ENCODE data around the gene NOTCH1.

Gene NOTCH1

DNA sequence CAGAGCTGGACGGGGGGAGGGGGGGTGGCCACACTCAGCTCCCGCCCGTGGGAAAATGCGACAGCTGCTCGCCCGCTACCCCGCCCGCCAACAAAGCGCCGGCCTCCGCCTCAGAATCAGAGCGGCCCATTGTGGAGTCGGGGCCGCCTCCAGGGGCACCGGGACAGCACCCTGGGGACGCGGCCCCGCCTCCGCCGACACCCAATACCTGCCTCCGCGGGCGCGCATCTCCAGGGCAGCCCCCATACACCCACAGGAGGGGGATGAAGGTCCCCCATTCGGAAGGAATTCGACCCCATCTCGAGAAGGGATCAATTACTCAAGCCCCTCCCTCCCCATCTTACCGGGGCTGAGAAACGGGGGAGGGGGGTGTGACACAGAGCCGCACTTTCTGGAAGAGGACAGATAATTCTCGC, 1.3 kb downstream of the NOTCH1 start:
- DNase-seq: no peak

DNA sequence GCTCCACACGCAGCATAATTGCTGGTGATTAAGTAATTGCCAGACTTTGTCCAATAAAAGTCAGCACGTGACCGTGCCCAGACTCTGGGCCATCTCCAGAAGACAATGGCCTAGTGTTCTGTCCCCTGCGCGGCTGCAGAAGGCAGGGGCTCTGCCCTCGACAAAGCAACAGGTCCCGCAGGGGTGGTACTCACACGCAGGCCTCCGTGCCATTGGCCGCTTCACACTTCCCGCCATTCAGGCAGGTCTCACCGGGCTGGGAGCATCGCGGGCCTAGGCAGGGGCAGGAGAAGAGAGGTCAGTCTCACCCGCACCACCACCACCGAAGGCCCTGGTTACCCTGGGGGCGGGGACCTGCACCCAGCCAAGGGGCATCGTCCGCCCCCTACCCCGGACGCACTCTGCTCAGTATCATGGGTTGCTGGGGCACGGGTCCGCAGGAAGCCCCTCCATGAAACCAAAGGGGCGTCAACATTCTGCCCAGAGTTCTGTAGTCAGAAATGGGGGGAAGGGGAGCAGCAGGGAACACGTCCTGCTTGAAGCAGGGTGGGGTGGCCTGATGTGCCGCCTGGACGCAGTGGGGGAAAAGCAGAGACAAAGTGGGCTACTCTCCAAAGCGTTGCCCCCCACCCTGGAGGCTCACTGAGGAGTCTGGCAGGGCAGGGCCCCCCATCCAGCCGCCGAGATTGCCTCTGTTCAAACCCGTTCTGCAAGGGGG, 1.9 kb downstream of the NOTCH1 start:
- DNase-seq: no peak

DNA sequence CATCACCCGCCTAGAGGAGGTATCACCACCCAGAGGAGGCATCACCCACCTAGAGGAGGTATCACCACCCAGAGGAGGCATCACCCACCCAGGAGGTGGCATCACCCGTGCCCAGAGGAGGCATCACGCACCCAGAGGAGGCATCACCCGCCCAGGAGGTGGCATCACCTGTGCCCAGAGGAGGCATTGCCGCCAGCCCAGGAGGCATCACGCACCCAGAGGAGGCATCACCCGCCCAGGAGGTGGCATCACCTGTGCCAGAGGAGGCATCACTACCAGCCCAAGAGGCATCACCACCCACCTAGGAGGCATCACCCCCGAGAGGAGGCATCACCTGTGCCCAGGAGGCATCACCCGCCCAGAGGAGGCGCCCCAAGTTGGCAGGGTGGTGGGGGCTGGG, 2.6 kb downstream of the NOTCH1 start:
- no peak for DNase-seq

DNA sequence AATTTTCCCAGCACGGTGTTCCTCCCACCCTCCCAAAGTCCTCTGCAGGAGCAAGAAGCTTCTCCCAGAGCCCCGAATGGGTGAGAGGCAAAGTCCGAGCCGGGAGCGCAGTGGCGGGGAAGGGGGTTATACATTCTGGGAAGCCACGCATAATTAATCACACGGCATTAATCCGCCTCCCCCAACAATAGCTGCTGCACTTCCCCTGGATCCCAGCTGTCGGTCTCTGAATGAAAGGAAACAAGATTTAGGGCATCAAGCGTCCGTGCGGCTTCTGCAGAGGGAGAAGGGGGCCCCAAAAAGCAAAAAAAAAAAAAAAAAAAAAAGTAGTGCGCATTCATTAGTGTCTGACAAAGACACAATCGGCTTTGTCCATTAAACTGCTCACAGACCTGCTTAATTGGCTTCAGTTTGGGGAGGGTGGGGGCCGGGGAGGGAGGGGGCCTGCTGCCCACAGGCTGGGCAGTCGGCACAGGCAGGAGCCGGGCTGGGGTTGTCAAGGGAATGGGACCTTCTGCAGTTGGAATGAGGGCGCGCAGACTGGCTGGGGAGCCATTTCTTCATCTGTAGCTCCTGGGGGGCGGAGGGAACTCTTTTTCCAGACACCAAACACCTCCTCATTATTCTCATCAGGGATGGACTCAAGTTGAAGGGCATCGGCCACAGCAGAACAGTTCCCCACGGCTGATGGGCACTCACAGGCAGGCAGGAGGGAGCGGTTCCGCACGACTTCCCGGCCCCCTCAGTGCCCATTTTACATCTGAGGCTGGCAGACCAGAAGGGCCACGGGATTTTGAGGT, 3.4 kb downstream of the NOTCH1 start:
- no peak for DNase-seq

DNA sequence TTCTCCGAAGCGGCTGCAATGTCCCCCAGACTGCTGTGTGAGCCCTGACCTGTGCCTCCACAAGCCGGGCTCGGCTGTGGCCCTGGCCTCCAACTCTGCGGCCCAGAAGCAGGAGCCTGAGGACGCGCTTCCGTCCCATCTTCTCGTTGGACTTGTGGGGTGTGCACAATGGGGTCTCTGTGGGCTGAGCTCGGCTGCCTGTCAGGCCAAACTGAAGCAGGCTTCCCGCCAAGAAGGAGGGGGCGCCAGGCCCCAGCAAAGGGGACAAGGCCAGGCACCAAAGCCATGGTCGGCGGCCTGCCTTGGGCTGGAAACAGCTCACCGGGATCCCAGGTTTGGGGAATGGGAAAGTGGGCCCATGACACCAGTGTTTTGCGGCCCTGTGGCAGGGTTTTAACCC, 4.1 kb downstream of the NOTCH1 start:
- no peak for DNase-seq

DNA sequence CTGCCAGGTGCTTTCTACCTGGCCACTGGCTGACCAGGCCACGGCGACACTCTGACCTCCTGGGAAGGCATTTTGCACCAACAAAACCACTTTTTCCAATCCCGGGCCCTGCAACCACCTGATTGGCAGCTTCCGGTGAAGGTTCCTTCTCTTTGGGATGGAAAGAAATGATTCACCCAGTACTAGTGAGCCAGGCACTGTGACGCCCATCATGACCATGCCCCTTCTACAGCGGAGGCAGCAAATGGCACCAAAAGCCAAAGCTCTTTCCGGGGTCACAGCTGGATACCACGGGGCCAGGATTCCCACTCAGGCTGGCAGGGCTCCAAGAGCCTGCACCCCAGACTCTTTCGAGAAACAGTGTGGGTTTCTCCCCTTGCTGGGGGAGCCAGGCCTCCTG, 4.7 kb downstream of the NOTCH1 start:
- DNase-seq: no peak

DNA sequence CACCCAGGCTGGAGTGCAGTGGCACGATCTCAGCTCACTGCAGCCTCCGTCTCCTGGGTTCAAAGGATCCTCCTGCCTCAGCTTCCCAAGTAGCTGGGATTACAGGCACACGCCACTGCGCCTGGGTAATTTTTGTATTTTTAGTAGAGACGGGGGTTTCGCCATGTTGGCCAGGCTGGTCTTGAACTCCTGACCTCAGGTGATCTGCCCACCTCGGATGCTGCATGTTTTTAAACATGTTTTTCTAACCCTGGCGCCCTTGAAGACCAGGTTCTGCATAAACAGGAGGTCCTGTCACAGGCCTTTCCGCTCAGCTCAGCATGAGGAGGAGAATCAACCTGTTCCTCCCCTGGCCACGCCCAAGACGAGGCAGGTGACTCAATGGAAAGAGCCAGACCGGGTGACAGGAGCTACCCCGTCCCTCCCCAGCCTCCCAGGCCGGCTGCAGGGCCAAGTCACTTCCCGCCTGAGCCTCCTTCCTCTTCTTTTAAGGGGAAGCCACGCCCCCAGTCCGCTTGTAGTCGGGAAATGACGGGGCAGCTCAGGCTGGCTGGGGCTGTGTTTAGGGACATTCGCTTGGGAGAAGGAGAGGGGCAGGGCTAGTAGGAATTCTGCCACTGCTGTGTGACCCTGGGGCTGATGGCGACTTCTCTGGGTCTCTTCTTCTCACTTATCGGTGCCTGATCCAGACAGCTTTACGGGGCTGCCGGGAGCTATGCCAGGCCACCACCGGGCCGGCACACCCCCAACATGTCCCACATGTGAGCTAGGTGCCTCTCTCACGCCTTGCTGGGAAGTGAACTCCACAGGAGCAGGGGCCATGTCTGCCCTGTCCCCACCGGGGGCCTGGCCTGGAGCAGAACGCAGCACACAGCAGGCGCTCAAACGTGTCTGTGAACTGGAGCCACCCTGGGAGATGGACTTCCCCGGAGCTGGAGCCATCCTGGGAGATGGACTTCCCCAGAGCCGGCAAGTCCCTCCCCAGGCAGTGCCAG, 6.1 kb downstream of the NOTCH1 start:
- DNase-seq: peak; percentile 97

DNA sequence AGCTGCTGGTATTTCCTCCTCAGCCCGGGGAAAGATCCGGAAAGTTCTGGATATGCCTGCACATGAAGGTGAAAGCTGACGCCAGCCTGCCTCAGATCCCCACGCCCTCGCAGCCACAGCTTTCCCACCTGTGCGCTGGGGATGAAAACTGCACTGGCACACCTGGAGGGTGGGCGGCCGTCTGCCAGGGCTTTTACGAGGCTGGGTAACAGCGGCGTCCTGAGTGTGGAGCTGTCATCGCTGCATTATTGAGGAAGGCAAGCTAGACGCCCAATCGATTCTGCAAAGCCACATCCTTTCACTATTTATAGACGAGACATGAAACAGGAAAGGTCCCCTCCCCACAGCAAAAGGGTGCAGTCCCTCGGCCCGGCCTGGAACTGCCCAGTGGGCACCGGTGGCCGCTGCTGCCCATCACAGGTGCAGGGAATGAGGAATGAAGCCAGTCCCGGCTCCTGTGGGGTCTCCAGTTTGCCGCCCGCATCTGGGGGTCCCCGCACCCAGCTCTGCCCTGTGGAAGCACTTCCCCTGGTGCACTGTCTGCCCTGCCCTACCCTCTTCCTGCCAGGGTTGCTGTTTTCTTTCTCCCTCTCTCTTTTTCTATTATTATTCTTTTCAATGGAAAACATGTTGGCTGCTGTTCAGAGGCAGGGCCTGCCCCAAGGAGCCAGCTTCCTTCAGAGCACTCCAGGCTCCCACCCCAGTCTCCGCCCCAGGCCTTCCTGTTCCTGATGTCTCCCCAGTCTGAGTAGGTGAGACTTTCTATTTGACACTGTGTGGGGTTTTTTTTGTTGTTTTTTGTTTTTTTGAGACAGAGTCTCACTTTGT, 7.0 kb downstream of the NOTCH1 start:
- peak; percentile 47 to 51 for DNase-seq

DNA sequence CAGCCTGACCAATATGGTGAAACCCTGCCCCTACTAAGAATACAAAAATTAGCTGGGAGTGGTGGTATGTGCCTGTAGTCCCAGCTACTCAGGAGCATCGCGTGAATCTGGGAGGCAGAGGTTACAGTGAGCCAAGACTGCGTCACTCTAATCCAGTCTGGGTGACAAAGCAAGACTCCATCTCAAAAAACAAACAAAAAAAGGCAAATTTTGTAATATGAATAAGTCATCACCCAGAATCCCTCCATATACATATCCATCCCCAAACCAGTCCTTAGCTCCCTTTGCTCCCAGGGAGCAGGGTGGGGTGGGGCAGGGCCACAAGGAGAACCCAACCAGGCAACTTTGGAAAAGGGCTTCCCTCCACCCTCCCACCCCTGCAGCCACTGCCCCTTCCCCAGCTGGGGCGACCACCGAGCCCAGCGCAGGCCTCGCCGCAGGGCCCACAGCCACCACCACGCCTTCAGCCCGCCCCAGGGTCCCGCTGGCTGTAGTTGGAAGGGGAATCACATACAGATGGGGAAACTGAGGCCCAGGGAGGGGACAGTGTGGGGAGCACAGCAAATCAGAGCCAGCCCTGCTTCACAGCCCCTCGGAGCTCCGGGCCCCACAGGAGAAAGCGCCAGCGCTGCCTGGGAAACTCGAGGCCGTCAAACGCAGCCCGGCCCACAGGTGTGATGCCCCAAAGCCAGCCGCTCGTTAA, 7.8 kb downstream of the NOTCH1 start:
- no peak for DNase-seq

DNA sequence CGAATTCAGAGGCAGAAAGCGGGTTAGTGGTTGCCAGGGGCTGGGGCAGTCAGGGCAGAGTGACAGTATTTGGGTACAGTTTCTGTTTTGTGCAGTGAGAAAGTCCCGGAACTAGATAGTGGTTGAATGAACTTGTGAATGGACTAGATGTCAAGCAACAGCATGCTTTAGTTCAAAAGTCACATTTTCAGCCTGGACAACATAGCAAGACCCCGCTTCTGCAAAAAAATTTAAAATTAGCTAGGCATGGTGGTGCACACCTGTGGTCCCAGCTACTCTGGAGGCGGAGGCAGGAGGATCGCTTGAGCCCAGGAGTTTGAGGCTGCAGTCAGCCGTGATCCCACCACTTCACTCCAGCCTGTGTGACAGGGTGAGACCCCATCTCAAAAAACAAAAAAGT, 8.4 kb downstream of the NOTCH1 start:
- DNase-seq: no peak

DNA sequence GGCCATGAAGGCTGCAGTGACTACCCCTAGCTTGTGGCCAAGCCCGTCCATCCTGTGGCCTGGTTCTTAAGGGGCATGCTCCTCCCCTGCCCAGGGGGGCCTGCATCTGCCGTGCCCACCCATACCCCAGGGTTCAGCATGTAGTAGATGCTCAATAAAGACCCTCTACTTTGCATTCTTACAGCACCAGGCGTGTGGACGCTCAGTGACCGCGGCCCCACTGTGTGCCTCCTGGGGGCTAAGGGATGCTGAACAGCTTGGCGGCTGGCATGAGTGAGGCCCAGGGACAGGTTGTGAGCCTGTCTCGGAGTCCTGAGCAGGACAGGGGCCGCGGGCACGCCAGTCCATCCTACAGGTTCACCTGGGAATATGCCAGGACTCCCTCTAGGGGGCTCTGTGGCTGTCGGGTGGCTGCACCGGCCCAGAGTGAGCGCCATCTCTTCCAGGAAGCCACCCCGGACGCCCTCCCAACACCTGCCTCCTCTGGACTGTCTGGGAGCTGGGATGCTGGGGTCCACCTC, 9.1 kb downstream of the NOTCH1 start:
- DNase-seq: no peak

DNA sequence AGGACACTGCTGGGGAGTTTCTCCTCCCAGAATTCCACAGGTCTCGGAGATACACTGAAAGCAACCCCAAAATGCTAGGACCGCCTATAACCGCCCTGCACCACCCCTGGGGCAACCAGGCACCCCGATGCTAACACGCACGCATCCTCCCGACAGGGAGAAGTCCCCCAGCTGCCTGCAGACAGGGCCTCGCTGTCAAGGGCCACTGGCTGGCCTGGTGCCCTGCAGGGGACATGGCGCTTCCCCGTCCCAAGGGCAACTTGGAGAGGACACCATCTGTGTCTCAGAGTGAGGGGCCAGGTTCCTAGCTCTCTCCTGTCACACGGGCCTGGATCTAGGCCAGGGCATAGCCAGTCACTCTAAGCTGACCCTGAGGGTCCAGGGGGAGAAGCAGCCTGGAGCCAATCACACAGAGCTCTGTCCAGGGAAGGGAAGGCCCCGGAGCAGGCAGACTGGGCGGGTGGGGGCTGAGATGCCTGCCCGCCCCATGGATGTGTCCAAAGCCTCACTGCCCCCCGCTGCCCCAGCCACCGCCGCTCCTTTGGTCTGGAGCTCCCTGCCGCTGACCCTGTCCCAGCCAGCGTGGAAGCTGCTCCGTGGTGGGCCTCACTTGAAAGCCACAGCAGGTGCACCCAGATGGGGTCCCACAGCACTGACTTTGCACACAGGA, 9.7 kb downstream of the NOTCH1 start:
- DNase-seq: no peak

DNA sequence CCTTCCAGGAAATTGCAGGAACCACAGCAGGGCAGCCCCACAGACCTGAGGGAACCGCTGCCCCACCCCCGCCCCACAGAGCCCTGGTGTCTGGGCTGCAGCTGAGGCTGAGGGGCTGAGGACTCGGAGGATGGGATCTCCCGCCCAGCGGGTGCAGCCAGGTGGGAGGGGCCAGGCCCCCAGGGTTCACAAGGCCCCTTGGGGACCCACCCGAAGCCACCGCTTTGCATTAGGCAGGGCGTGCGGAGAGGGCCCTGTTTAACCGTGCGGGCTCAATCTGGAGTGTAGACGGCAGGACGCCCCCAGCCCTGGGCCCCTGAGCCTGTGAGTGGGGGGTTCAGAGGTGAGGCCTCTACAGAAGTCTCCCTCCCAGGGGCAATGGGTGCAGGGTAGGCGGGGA, 10.8 kb downstream of the NOTCH1 start:
- DNase-seq: no peak

DNA sequence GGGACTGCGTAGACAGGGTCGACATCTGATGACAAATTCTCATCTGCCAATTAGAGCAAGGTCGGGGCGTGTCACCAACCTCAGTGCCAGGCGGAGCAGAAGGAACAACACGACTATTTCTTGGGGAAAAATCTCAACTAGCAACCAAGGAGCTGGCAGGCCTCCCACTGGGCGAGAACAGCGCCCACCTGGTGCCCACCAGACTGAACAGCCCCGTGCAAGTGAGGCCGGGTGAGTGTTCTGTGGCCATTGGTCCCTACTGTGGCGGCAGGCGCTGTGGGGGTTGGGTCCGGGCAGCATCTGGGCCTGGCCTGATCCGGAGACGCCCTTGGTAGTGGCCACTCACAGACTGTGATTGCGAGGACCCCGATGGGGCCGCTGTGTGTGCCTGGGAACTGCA, 11.5 kb downstream of the NOTCH1 start:
- DNase-seq: no peak

DNA sequence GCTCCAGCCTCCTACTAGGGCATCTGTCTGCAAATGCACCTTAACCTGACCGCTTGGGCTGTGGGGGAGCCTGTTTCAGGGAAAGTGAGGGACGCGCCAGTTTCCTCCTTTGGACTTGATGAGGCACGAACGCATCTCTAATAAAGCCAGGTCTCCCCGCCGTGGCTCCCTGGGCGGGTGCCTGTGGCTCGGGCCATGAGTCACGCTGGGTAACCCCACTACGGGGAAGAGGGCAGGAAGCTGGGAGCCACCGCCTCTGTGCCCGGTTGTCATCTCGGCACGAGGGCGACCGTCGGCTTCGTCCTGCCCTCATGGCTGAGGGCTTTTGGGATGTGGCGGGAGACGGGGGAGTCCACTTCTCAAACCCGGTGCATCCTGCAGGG, 12.1 kb downstream of the NOTCH1 start:
- DNase-seq: peak; percentile 45 to 55

DNA sequence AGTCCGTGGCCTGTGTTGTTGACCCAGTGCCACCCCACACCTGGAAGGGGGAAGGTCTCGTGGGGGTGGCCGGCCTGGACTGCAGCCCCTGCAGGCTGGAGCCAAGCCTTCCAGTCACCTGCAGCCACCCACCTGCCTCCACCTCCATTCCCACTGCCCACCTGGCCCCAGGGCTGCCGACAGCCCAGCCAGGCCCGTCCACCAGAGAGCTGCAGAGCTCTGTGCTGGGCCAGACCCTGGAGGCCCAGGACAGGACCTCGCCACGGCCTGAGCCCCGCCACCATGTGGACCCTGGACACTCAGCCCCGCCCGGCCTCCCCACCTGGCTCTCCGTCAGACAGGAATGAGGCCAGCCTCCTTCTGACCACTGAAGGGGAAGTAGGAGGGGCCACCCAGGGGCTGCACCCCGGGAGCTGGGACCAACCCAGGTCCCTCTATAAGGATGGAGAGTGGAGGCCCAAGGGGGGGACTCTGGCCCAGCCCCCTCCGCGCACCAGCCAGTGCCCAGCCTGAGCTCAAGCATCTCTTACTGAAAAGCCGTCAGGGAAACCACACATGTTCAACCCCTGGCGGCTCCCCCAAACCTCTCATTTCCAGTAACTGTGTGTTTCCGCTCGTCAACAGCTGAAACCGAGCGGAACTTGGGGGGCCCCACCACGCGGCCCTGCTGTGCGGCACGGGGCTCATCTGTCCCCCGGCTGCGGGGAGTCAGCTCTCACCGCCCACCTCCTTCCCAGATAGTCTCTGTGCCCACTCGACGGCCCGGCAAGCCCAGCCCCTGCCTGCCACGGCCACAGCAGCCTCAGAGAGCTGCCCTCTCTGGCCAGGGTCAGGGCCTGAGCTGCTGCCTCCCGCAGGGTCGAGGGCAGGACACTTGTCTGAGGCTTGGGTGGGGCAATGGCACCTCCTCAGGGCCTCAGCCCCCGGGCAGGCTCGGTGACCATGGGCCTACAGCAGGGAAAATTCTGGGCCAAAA, 12.8 kb downstream of the NOTCH1 start:
- DNase-seq: peak; percentile 63 to 67

DNA sequence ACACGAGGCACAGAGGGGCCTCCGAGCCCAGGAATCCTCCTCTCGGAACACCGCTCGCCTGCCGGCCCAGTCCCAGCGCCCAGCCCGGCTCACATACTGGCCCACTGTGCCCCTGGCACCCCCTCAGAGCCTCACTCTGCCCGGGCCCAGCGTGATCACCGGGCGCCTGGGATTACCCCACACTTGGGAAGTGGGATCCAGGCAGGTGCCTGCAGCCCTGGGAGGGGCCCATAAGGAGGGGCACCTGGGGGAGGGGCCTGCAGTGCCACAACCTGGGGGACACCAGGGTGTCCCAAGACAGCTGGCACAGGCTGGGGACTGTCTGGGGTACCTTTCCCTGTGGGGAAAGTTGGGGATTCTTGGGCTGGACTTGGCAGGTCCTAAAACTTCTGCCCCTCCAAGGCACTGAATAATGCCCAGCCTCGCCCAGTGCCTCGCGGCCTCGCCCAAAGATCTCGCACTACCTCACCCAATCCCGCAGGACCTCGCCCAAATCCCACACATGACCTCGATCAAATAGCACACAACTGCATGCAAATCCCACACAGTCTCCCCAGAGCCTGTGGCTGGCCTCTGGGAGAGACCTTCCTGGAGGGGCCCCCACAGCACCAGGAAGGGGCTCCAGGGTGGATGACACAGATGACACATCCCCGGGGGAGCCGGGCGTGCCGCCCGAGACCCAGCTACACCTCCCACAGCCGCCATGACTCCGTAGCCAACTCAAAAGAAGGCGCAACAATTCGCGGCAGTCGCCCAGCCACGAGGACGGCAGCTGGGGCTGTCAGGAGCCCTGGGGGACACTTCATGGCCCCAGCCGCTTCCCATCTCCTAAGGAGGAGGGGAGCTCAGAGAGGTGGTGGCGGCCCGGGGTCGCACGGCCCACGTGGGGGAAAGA, 13.7 kb downstream of the NOTCH1 start:
- DNase-seq: no peak

DNA sequence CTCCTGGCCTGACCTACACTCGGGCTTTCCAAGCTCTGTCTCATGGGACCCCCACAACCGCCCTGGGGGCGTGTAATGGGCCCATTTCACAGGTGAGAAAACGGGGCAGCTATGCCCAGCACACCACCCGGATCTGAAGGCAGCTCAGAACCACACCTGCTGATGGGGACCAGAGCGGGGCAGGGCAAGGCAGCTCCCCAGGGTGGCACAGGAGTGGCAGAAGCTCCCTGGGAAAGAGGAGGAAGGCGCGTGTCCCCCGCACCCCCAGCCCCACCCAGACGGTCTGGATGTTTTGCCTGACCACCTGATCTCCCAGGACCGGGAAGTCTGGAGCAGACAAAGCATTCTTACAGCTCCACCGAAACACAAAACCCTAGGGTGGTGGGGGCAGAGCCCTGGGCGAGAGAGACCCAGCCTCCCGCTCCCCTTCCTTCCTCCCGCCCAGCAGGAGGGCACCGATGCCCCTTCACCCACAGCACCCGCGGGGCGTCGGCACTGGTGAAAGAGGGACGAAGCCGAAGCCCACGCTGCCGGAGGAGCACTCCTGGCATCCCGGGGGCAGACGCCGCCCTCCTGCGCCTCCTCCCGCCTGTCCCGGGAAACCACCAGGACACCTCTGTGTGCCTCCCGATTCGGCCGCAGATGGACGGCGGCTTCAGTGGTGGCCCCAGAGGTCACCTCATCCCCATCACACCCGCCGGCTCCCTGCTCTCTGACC, 14.5 kb downstream of the NOTCH1 start:
- no peak for DNase-seq
